Measurements from ENCODE around the gene TMEM273. TPM values are rescaled to one million over a fixed set of nuclear protein-coding genes. Genes with fewer than 3 reads are reported as not detected.

Gene TMEM273
- total RNA-seq, 4 donors from 2014 or later = 11.6 to 36.8 (median 25.1) TPM

GRCh38 chr10:49131507-49132361 lies 56.5 kb downstream of the TMEM273 start:
- 77% methylated on average over 11 of the region's 37 CpGs for WGBS
- no peak for DNase-seq (ENCODE audit: extremely low spot score)
- TF ChIP-seq EP300 (IDR thresholded peaks at IDR 0.05) (no peak), POLR2AphosphoS5 (IDR thresholded peaks at IDR 0.05) (no peak), POLR2A (IDR thresholded peaks at IDR 0.05; ENCODE audit: low read depth) (no peak), CTCF (IDR thresholded peaks at IDR 0.05) (no peak)
- H3K36me3 ChIP-seq = no peaks in the 10 kb centered on the region
- H3K4me3 ChIP-seq = no peak overlapping the region
- peaks cover 0 to 7% (median 2%) of the 10 kb centered on the region in 4 donors for H3K4me1 ChIP-seq
- H3K27me3 ChIP-seq = no peaks in the 10 kb centered on the region
- H3K9me3 ChIP-seq = no peaks in the 10 kb centered on the region
- no peak overlapping the region for H3K27ac ChIP-seq (replicated peaks in 1 of 4)
- intact Hi-C loops (cut with DNase I) = no loop called here

GRCh38 chr10:49129376-49129775 lies 58.8 kb downstream of the TMEM273 start:
- Histone ChIP-seq H3K4me3 (no peak overlapping the region), H3K27me3 (no peaks in the 10 kb centered on the region), H3K4me1 (no peaks in the 10 kb centered on the region), H3K9me3 (no peaks in the 10 kb centered on the region), H3K27ac (replicated peaks in 1 of 4) (no peak overlapping the region), H3K36me3 (no peaks in the 10 kb centered on the region)
- WGBS = 84% methylated on average over 1 of the region's 1 CpG
- no peak for DNase-seq (ENCODE audit: extremely low spot score)
- no peak for TF ChIP-seq EP300 (IDR thresholded peaks at IDR 0.05)
- TF ChIP-seq CTCF (IDR thresholded peaks at IDR 0.05) = no peak
- no peak for TF ChIP-seq POLR2AphosphoS5 (IDR thresholded peaks at IDR 0.05)
- no peak for TF ChIP-seq POLR2A (IDR thresholded peaks at IDR 0.05; ENCODE audit: low read depth)
- intact Hi-C loops (cut with DNase I) = no loop called here

- H3K36me3 ChIP-seq = no peaks in the 10 kb centered on the region
- intact Hi-C loops (cut with DNase I) = no loop called here
- no peaks in the 10 kb centered on the region for H3K27me3 ChIP-seq
- no peak overlapping the region for H3K27ac ChIP-seq (replicated peaks in 1 of 4)
- 70% methylated on average over 4 of the region's 4 CpGs for WGBS
- H3K4me3 ChIP-seq = no peak overlapping the region
- TF ChIP-seq POLR2A (IDR thresholded peaks at IDR 0.05; ENCODE audit: low read depth) (no peak), CTCF (IDR thresholded peaks at IDR 0.05) (no peak), EP300 (IDR thresholded peaks at IDR 0.05) (no peak), POLR2AphosphoS5 (IDR thresholded peaks at IDR 0.05) (no peak)
- H3K9me3 ChIP-seq = no peaks in the 10 kb centered on the region
- H3K4me1 ChIP-seq = no peaks in the 10 kb centered on the region
- no peak for DNase-seq (ENCODE audit: extremely low spot score)
Measured at GRCh38 chr10:49128854-49129253, 59.3 kb downstream of the TMEM273 start.

- no peaks in the 10 kb centered on the region for H3K36me3 ChIP-seq
- no peak overlapping the region for H3K27ac ChIP-seq (replicated peaks in 1 of 4)
- WGBS = 73% methylated on average over 7 of the region's 7 CpGs
- no peaks in the 10 kb centered on the region for H3K4me1 ChIP-seq
- no peaks in the 10 kb centered on the region for H3K9me3 ChIP-seq
- TF ChIP-seq CTCF (IDR thresholded peaks at IDR 0.05) (no peak), POLR2A (IDR thresholded peaks at IDR 0.05; ENCODE audit: low read depth) (no peak), EP300 (IDR thresholded peaks at IDR 0.05) (no peak), POLR2AphosphoS5 (IDR thresholded peaks at IDR 0.05) (no peak)
- H3K4me3 ChIP-seq = no peak overlapping the region
- intact Hi-C loops (cut with DNase I) = no loop called here
- H3K27me3 ChIP-seq = no peaks in the 10 kb centered on the region
- peak; percentile 82 for DNase-seq (ENCODE audit: extremely low spot score)
Measured at GRCh38 chr10:49123981-49124950, 63.9 kb downstream of the TMEM273 start.
